BLaER1 treated with 17β-estradiol and CSF1 and Interleukin-3, amounts not matched to agents 10 nM and 100 nM (cell line): Measurements from ENCODE around the gene TTLL5.

Source experiments
- H3K27ac ChIP-seq, 11 experiments: shearing (Covaris generic); formaldehyde crosslinking; 2 replicates each; pipeline ENCODE4 v1.8.1; 2022
- H3K27me3 ChIP-seq, 11 experiments: shearing (Covaris generic); formaldehyde crosslinking; 2 replicates each; pipeline ENCODE4 v1.8.1; 2022
- H3K36me3 ChIP-seq, 11 experiments: shearing (Covaris generic); formaldehyde crosslinking; 2 replicates each; pipeline ENCODE4 v1.8.1; 2022
- H3K4me1 ChIP-seq, 10 experiments: shearing (Covaris generic); formaldehyde crosslinking; 2 replicates each; pipeline ENCODE4 v1.8.1; 2022
- H3K4me2 ChIP-seq, 11 experiments: shearing (Covaris generic); formaldehyde crosslinking; 2 replicates each; pipeline ENCODE4 v1.8.1; 2022
- H3K4me3 ChIP-seq, 10 experiments: shearing (Covaris generic); formaldehyde crosslinking; 2 replicates each; pipeline ENCODE4 v1.8.1; 2022
- H3K9ac ChIP-seq, 11 experiments: shearing (Covaris generic); formaldehyde crosslinking; 2 replicates each; pipeline ENCODE4 v1.8.1; 2022
- H3K9me3 ChIP-seq, 11 experiments: shearing (Covaris generic); formaldehyde crosslinking; replicated peaks in 1 of 11; 2 replicates each; pipeline ENCODE4 v1.8.1; 2022
- H4K20me1 ChIP-seq, 11 experiments: shearing (Covaris generic); formaldehyde crosslinking; 2 replicates each; pipeline ENCODE4 v1.8.1; 2022
- Cebpa-rat ChIP-seq, 11 experiments: shearing (Covaris generic); IDR thresholded peaks; 2 replicates each; pipeline ENCODE4 v1.8.1; 2022

The TTLL5 gene

GRCh38 chr14:75626863-75627262 lies 34.2 kb upstream of the TTLL5 start:
- Histone ChIP-seq H3K9ac (no peak overlapping the region), H3K36me3 (peaks cover 0 to 35% (median 0%) of the 10 kb centered on the region in 11 experiments; a peak in 3 of 22 replicates), H3K4me3 (no peak overlapping the region), H3K27ac (no peak overlapping the region), H3K4me1 (peaks cover 0 to 10% (median 8%) of the 10 kb centered on the region in 10 experiments; a peak in 16 of 20 replicates), H3K27me3 (no peaks in the 10 kb centered on the region), H3K4me2 (no peak overlapping the region), H3K9me3 (no peaks in the 10 kb centered on the region), H4K20me1 (peaks cover 0 to 6% (median 0%) of the 10 kb centered on the region in 11 experiments; a peak in 2 of 22 replicates)
- TF ChIP-seq Cebpa-rat (IDR thresholded peaks at IDR 0.05): no peak

DNA sequence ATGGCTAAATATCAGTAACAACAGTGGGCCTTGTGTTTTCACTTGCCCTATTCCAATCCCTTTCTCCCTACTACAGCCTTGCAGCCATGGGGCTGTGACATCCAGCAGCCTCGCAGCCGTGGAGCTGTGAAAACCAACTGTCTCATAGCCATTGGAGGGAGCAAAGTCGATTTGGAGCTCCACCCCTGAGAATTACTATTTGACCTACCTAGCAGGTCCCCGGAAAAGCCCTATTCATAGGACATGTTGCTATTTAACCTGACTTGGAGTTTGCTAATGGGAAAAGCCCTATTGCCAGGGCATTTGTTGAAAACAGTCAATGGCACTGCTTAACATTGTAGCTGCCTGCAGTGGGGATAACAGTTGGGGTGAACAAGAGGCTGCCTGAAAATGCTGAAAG lies 33.6 kb upstream of the TTLL5 start:
- no peak for TF ChIP-seq Cebpa-rat (IDR thresholded peaks at IDR 0.05)
- Histone ChIP-seq H3K27ac (no peak overlapping the region), H3K9me3 (no peaks in the 10 kb centered on the region), H4K20me1 (peaks cover 0 to 6% (median 0%) of the 10 kb centered on the region in 11 experiments; a peak in 2 of 22 replicates), H3K4me1 (peaks cover 0 to 10% (median 8%) of the 10 kb centered on the region in 10 experiments; a peak in 16 of 20 replicates), H3K27me3 (no peaks in the 10 kb centered on the region), H3K4me2 (no peak overlapping the region), H3K36me3 (peaks cover 0 to 32% (median 0%) of the 10 kb centered on the region in 11 experiments; a peak in 2 of 22 replicates), H3K4me3 (no peak overlapping the region), H3K9ac (no peak overlapping the region)

DNA sequence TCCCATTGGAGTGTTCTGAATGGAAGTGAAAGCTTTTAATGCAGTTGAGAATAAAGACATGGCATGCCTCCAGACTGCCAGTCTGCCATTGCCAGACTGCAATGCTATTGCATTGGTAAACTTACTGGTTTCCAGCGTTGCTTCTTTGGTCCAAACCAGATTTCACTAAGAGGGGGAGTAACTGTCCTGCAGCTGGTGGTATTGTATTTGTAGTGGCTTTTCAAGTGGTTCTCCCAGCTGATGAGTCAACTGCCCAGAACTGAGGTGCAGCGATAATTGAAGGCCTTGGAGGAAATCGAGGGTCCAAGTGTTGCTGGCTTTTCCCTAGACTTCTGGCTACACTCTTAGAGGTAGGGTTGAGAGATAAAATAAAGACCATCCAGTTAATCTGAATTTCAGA lies 32.2 kb upstream of the TTLL5 start:
- H3K9me3 ChIP-seq: no peaks in the 10 kb centered on the region
- H3K4me3 ChIP-seq: no peak overlapping the region
- H3K4me1 ChIP-seq: peaks cover 0 to 7% (median 3%) of the 10 kb centered on the region in 10 experiments; a peak in 16 of 20 replicates
- peaks cover 0 to 6% (median 0%) of the 10 kb centered on the region in 11 experiments; a peak in 2 of 22 replicates for H4K20me1 ChIP-seq
- no peak overlapping the region for H3K27ac ChIP-seq
- no peak for TF ChIP-seq Cebpa-rat (IDR thresholded peaks at IDR 0.05)
- H3K9ac ChIP-seq: no peak overlapping the region
- H3K27me3 ChIP-seq: no peaks in the 10 kb centered on the region
- peaks cover 0 to 46% (median 0%) of the 10 kb centered on the region in 11 experiments; a peak in 3 of 22 replicates for H3K36me3 ChIP-seq
- H3K4me2 ChIP-seq: no peak overlapping the region

- H4K20me1 ChIP-seq: peaks cover 0 to 6% (median 0%) of the 10 kb centered on the region in 11 experiments; a peak in 2 of 22 replicates
- no peak overlapping the region for H3K4me3 ChIP-seq
- no peak overlapping the region for H3K27ac ChIP-seq
- H3K9ac ChIP-seq: no peak overlapping the region
- no peaks in the 10 kb centered on the region for H3K9me3 ChIP-seq
- peaks cover 0 to 52% (median 0%) of the 10 kb centered on the region in 11 experiments; a peak in 4 of 22 replicates for H3K36me3 ChIP-seq
- H3K27me3 ChIP-seq: no peaks in the 10 kb centered on the region
- no peak overlapping the region for H3K4me2 ChIP-seq
- H3K4me1 ChIP-seq: no peaks in the 10 kb centered on the region
- TF ChIP-seq Cebpa-rat (IDR thresholded peaks at IDR 0.05): no peak
Measured at GRCh38 chr14:75630695-75631452, 30.2 kb upstream of the TTLL5 start.

- no peaks in the 10 kb centered on the region for H3K4me1 ChIP-seq
- TF ChIP-seq Cebpa-rat (IDR thresholded peaks at IDR 0.05): no peak
- H3K9me3 ChIP-seq: no peaks in the 10 kb centered on the region
- H3K4me2 ChIP-seq: no peak overlapping the region
- H3K9ac ChIP-seq: no peak overlapping the region
- H3K4me3 ChIP-seq: no peak overlapping the region
- no peaks in the 10 kb centered on the region for H3K27me3 ChIP-seq
- H4K20me1 ChIP-seq: peaks cover 0 to 6% (median 0%) of the 10 kb centered on the region in 11 experiments; a peak in 2 of 22 replicates
- H3K36me3 ChIP-seq: peaks cover 0 to 56% (median 0%) of the 10 kb centered on the region in 11 experiments; a peak in 4 of 22 replicates
- H3K27ac ChIP-seq: no peak overlapping the region
Measured at GRCh38 chr14:75631453-75631831, 29.6 kb upstream of the TTLL5 start.

- no peaks in the 10 kb centered on the region for H3K27me3 ChIP-seq
- H4K20me1 ChIP-seq: peaks cover 0 to 2% (median 0%) of the 10 kb centered on the region in 11 experiments; a peak in 2 of 22 replicates
- H3K9ac ChIP-seq: no peak overlapping the region
- TF ChIP-seq Cebpa-rat (IDR thresholded peaks at IDR 0.05): no peak
- no peaks in the 10 kb centered on the region for H3K4me1 ChIP-seq
- H3K4me2 ChIP-seq: no peak overlapping the region
- H3K9me3 ChIP-seq: no peaks in the 10 kb centered on the region
- peaks cover 0 to 71% (median 0%) of the 10 kb centered on the region in 11 experiments; a peak in 4 of 22 replicates for H3K36me3 ChIP-seq
- no peak overlapping the region for H3K27ac ChIP-seq
- no peak overlapping the region for H3K4me3 ChIP-seq
Measured at GRCh38 chr14:75634848-75635247, 26.2 kb upstream of the TTLL5 start.

GRCh38 chr14:75636100-75636692 lies 24.9 kb upstream of the TTLL5 start:
- H3K9ac ChIP-seq: no peak overlapping the region
- no peaks in the 10 kb centered on the region for H3K27me3 ChIP-seq
- H3K27ac ChIP-seq: no peak overlapping the region
- no peak overlapping the region for H3K4me3 ChIP-seq
- TF ChIP-seq Cebpa-rat (IDR thresholded peaks at IDR 0.05): no peak
- no peaks in the 10 kb centered on the region; a peak in 2 of 22 replicates for H4K20me1 ChIP-seq
- H3K4me2 ChIP-seq: no peak overlapping the region
- peaks cover 0 to 79% (median 0%) of the 10 kb centered on the region in 11 experiments; a peak in 4 of 22 replicates for H3K36me3 ChIP-seq
- H3K4me1 ChIP-seq: no peaks in the 10 kb centered on the region
- no peaks in the 10 kb centered on the region for H3K9me3 ChIP-seq

- H4K20me1 ChIP-seq: no peaks in the 10 kb centered on the region; a peak in 1 of 22 replicates
- H3K9me3 ChIP-seq: no peaks in the 10 kb centered on the region
- no peak for TF ChIP-seq Cebpa-rat (IDR thresholded peaks at IDR 0.05)
- H3K27ac ChIP-seq: no peak overlapping the region
- no peak overlapping the region for H3K4me2 ChIP-seq
- H3K27me3 ChIP-seq: no peaks in the 10 kb centered on the region
- H3K4me1 ChIP-seq: peaks cover 0 to 6% (median 0%) of the 10 kb centered on the region in 10 experiments; a peak in 2 of 20 replicates
- H3K9ac ChIP-seq: no peak overlapping the region
- peaks cover 0 to 79% (median 0%) of the 10 kb centered on the region in 11 experiments; a peak in 4 of 22 replicates for H3K36me3 ChIP-seq
- H3K4me3 ChIP-seq: no peak overlapping the region
Measured at GRCh38 chr14:75640876-75641275, 20.2 kb upstream of the TTLL5 start.

DNA sequence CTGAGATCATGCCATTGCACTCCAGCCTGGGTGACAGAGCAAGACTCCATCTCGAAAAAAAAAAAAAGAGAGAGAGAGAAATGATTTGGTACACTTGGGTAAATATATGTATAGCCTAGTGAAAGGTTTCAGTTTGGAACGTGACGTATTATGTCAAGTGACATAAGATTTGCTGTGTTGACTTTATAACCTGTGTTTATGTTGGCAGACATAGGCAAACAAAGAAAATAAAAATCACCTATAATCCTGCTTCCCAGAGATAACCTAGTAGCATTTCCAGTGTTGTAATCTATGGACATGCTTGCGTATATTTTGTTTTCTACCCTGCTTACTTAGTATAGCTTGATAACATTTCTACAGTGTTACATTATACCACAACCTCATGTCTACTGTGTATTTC lies 17.1 kb upstream of the TTLL5 start:
- Histone ChIP-seq H3K27ac (no peak overlapping the region), H3K9me3 (no peaks in the 10 kb centered on the region), H3K4me1 (peaks cover 0 to 6% (median 0%) of the 10 kb centered on the region in 10 experiments; a peak in 2 of 20 replicates), H3K27me3 (no peaks in the 10 kb centered on the region), H3K36me3 (peaks cover 0 to 93% (median 9%) of the 10 kb centered on the region in 11 experiments; a peak in 18 of 22 replicates), H3K4me2 (no peak overlapping the region), H3K4me3 (no peak overlapping the region), H4K20me1 (no peaks in the 10 kb centered on the region), H3K9ac (no peak overlapping the region)
- no peak for TF ChIP-seq Cebpa-rat (IDR thresholded peaks at IDR 0.05)
